ENCODE measurements around the gene RNF26. TPM values are rescaled to one million over a fixed set of nuclear protein-coding genes. Genes with fewer than 3 reads are reported as not detected.

RNF26 gene
- total and polyA plus RNA-seq, 10 of the 15 experiments (the other 5 are each of a cell fraction or from before 2014, with no cell fraction given), result 2.8 to 54.5 (median 17.7) TPM

- TF ChIP-seq POLR2AphosphoS2 (IDR thresholded peaks at IDR 0.05; ENCODE audit: low read depth, low read length) (no peak), FOXK2 (IDR thresholded peaks at IDR 0.05) (peak; percentile 60), BHLHE40 (IDR thresholded peaks at IDR 0.05; ENCODE audit: borderline replicate concordance in 1 of 2, low read depth in 2 of 2, low read length in 1 of 2) (peak; percentile 50 to 79; a peak in 2 of 4 replicates), ZBTB4 (CRISPR knock-in tag; IDR thresholded peaks at IDR 0.05) (no peak), ZNF217 (IDR thresholded peaks at IDR 0.05) (no peak), RAD21 (IDR thresholded peaks at IDR 0.05; ENCODE audit: insufficient read depth, low read depth, low read length) (peak; percentile 28; the same call in 1 of the 2 replicates), ESRRA (IDR thresholded peaks at IDR 0.05; ENCODE audit: low read length) (no peak), E4F1 (IDR thresholded peaks at IDR 0.05; ENCODE audit: borderline replicate concordance, partially characterized antibody) (no peak), BRCA1 (IDR thresholded peaks at IDR 0.05; ENCODE audit: low read depth, low read length) (no peak), SMARCA5 (IDR thresholded peaks at IDR 0.05) (peak; percentile 32; the same call in 1 of the 2 replicates), EZH2 (IDR thresholded peaks at IDR 0.05; ENCODE audit: borderline replicate concordance, control insufficient read depth, low read depth, low read length) (no peak), PAX5 (IDR thresholded peaks at IDR 0.05; ENCODE audit: borderline replicate concordance, low read depth, low read length) (peak; percentile 76; the same call in 1 of the 2 replicates), HSF1 (IDR thresholded peaks at IDR 0.05; ENCODE audit: low read depth, low read length) (no peak), PML (IDR thresholded peaks at IDR 0.05; ENCODE audit: low read length) (no peak), BMI1 (IDR thresholded peaks at IDR 0.05; ENCODE audit: borderline replicate concordance) (peak; percentile 54; the same call in 1 of the 2 replicates), SIN3A (IDR thresholded peaks at IDR 0.05; ENCODE audit: low read depth, low read length) (peak; percentile 96), BCLAF1 (IDR thresholded peaks at IDR 0.05) (no peak), ATF7 (IDR thresholded peaks at IDR 0.05; ENCODE audit: low read depth) (peak; percentile 66), GATAD2B (conservative IDR thresholded peaks at IDR 0.05; ENCODE audit: low read depth) (peak; percentile 55; the same call in 1 of the 2 replicates), CBX3 (IDR thresholded peaks at IDR 0.05; ENCODE audit: borderline replicate concordance, low read depth) (no peak)
These were observed 47.1 kb downstream of the RNF26 start, which contains the start of gene USP2 (continued) for GRCh38 chr11:119381181-119381988.
